Measurements from ENCODE around the gene GAREM2.
A peak's percentile ranks its signal among the peaks of the same experiment; 100 is the strongest.
"Not testable (repeated sequence)": the region's sequence is repeated elsewhere in the genome, so short reads cannot be mapped to it uniquely, and the experiment has no call there.

The GAREM2 gene

GRCh38 chr2:26172871-26173775 is at the start of gene GAREM2:
TSS of gene GAREM2 (plus strand) at chr2:26173088. CDS start at chr2:26173221, 133 bp downstream.
- DNase-seq (ENCODE audit: low spot score), result no peak

GRCh38 chr2:26123426-26123825 is 49.5 kb upstream of the GAREM2 start:
- no peak for DNase-seq (ENCODE audit: low spot score)

GRCh38 chr2:26126074-26126473 is 46.8 kb upstream of the GAREM2 start:
- DNase-seq (ENCODE audit: low spot score), result no peak

GRCh38 chr2:26128176-26128575 is 44.7 kb upstream of the GAREM2 start:
- DNase-seq (ENCODE audit: low spot score), result no peak

DNA sequence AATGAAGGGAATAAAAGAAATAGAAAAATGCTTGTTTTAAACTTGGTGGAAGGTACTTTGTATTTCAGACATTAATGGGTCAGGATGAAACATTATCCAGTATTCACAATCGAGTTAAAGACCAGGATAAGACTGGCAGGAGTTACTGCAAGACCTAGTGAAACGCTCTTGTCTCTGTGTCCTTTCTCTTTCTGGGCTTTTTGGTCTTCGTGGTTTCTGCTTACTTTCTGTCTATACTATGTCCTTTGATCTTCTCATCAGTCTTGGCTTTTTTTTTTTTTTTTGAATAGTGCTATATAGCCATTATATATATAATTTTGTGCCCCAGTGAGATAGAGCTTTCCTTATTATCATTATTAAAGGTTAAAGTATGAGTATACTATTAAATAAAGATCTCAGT is 42.1 kb upstream of the GAREM2 start:
- DNase-seq (ENCODE audit: low spot score), result no peak

- DNase-seq (ENCODE audit: low spot score), result no peak
Observed at GRCh38 chr2:26136451-26136850, 36.4 kb upstream of the GAREM2 start.

GRCh38 chr2:26139269-26140183 is 33.4 kb upstream of the GAREM2 start:
- peak; percentile 12 for DNase-seq (ENCODE audit: low spot score)

- DNase-seq (ENCODE audit: low spot score), result no peak
Observed at GRCh38 chr2:26141145-26141769, 31.6 kb upstream of the GAREM2 start.

DNA sequence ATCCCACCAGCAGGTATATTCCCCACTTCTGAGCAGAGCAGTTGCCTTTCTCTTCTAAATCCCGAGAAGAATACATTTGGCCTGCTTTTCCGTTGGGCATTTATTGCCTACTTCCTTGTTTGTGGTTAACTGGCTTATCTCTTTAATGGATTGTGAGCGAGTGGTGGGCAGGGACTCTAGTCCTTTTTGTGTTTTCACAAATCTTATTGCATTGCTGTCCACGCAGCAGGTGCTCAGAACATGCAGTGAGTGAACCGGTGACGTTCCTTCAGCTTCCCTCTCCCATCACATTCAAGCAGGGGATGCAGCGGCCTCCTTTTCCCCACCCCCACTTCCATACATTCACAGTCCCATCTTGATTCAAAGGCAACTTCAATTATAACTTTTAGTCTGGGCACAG is 28.9 kb upstream of the GAREM2 start:
- DNase-seq (ENCODE audit: low spot score), result no peak

- DNase-seq (ENCODE audit: low spot score), result peak; percentile 85
Observed at GRCh38 chr2:26144953-26145680, 27.8 kb upstream of the GAREM2 start.

GRCh38 chr2:26148501-26148900 is 24.4 kb upstream of the GAREM2 start:
- DNase-seq (ENCODE audit: low spot score), result peak; percentile 27

GRCh38 chr2:26150243-26150642 is 22.6 kb upstream of the GAREM2 start:
- DNase-seq (ENCODE audit: low spot score), result no peak

DNA sequence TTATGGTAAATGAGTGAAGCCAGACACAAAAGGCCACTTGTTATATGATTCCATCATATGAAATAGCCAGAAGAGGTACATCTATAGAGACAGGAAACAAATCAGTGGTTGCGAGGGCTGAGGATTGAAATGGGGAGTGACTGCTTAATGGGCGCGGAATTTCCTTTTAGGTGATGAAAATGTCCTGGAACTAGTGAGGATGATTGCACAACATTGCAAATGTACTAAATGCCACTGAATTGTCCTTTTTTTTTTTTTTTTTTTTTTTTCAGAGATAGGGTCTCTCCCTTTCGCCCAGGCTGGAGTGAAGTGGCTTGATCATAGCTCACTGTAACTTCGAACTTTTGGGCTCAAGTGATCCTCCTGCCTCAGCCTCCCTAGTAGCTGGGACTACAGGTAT is 15.3 kb upstream of the GAREM2 start:
- DNase-seq (ENCODE audit: low spot score), result no peak

DNA sequence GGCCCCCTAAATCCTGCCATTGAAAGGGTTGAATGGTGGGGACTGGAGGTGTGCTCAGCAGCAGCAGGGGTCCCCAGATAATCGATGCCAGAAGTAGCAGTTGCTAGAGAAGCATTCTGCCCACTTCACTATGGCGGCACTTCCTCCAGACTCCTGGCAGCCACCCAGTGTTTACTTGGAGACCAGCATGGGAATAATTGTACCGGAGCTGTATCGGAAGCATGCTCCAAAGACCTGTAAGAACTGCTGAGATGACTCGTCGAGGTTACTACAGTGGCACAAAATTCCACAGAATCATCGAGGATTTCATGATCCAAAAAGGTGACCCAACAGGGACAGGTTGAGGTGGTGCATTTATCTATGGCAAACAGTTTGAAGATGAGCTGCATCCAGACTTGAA is 11.0 kb upstream of the GAREM2 start:
- no peak for DNase-seq (ENCODE audit: low spot score)

DNA sequence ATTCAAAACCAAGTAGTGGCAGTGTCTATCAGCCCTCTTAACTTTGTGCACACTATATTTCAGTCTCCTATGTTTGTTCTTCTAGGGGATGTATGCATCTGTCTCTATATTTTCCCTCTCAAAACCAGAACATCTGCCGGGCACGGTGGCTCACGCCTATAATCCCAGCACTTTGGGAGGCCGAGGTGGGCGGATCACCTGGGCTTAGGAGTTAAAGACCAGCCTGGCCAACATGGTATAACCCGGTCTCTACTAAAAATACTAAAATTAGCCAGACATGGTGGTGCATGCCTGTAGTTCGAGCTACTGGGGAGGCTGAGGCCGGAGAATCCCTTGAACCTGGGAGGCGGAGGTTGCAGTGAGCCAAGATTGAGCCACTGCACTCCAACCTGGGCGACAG is 9.9 kb upstream of the GAREM2 start:
- DNase-seq (ENCODE audit: low spot score), result no peak

GRCh38 chr2:26164231-26164630 is 8.7 kb upstream of the GAREM2 start:
- no peak for DNase-seq (ENCODE audit: low spot score)

DNA sequence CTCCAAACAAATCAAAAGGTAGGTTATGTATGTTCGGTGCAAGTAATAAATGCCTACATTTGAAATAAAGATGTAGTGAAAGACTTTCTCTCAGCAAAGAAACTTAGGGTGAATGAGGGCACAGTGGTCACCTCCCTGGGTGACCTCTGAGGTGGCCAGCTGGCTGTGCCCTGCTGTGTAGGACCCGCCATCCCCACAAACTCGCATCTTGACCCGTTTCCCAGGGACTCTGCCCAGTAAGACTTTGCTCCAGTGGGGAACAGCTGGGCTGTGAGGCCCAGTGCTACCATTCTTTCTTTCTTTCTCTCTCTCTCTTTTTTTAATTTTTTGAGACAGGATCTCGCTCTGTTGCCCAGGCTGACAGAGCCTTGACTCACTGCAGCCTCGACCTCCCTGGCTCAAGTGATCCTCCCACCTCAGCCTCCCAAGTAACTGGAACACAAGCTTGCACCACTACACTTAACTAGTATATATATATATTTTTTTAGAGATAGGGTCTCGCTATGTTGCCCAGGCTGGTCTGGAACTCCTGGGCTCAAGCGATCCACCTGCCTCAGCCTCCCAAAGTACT is 8.2 kb upstream of the GAREM2 start:
- DNase-seq (ENCODE audit: low spot score), result no peak

DNA sequence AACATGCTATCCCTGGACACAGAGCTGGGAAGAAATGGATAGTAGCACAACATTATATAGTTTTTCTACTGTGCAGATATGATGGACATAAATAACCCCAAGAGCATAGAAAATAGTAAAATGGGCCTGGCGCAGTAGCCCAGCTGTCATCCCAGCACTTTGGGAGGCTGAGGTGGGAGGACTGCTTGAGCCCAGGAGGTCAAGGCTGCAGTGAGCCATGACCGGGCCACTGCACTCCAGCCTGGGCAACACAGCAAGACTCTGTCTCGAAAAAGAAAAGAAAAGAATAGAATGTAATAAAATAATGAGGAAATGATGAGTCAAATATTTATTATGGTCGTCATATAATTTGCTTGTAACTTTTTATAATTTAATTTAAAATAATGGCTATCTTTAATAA is 7.5 kb upstream of the GAREM2 start:
- no peak for DNase-seq (ENCODE audit: low spot score)

GRCh38 chr2:26166541-26166940 is 6.3 kb upstream of the GAREM2 start:
- not testable (repeated sequence) for DNase-seq (ENCODE audit: low spot score)

GRCh38 chr2:26168785-26169184 is 4.1 kb upstream of the GAREM2 start:
- DNase-seq (ENCODE audit: low spot score), result no peak

DNA sequence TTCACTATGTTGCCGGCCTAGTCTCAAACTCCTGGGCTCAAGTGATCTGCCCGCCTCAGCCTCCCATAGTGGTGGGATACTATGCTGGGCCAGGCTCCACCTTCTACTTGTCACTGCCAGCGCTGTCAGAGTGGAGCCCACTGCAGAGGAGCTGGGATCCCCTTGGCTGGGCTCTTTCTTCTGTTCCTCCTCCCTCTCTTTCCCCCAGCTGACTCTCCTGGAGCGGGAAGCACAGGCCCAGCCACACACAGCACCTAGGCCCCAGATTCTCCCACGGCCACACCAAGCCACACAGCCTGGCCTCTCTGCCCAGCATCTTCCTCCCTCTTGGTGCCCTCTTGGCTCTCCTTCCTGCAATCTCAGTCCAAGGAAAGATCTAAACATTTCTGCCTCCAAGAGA is 3.7 kb upstream of the GAREM2 start:
- DNase-seq (ENCODE audit: low spot score), result no peak
